Muscle of arm (tissue), 12 donors: Measurements from ENCODE around the gene LYPD3. TPM values are rescaled to one million over a fixed set of nuclear protein-coding genes. Genes with fewer than 3 reads are reported as not detected.

Source experiments
- DNase-seq: peaks from one replicate; pipeline ENCODE4 v3.0.0-alpha.2; 2013
- polyA plus RNA-seq, 12 donors: library from polyadenylated mRNA; unstranded; fragments of 120-200 nt; gene quantifications; one replicate each; pipeline ENCODE4 v1.2.1, GENCODE V29; 2013; ENCODE audit not compliant: insufficient read length in 12 of 12

Gene LYPD3
- polyA plus RNA-seq, 12 donors, result 0.26 to 88.2 (median 0.73) TPM; not detected in 2

DNA sequence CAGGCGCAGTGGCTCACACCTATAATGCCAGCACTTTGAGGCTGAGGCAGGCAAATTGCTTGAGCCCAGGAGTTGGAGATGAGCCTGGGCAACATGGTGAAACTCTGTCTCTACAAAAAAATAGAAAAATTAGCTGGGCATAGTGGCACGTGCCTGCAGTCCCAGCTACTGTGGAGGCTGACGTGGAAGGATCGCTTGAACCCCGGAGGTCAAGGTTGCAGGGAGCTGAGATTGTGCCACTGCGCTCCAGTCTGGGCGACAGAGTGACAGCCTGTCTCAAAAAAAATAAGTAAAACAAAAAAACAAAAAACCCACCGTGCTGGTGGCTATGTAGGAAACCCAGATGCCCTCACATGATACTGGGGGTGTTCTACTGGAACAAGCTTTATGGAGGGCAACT, 22.8 kb upstream of the LYPD3 start:
- DNase-seq, result no peak

DNA sequence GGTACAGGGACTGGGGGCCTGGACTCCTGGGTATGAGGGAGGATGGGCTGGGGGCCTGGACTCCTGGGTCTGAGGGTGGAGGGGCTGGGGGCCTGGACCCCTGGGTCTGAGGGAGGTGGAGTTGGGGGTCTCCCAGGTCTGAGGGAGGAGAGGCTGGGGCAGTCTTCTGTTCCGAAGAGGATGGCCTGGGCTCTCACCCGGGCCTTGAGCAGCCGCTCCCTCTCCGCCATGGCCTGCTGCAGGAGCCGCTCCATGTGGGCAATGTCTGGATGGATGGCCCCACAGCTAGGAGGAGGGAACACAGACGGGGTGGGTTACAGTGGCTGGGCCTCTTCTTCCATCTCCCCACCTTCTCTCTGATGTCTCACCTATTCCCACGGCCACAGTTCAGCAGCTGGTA, 21.0 kb upstream of the LYPD3 start:
- DNase-seq, result no peak

DNA sequence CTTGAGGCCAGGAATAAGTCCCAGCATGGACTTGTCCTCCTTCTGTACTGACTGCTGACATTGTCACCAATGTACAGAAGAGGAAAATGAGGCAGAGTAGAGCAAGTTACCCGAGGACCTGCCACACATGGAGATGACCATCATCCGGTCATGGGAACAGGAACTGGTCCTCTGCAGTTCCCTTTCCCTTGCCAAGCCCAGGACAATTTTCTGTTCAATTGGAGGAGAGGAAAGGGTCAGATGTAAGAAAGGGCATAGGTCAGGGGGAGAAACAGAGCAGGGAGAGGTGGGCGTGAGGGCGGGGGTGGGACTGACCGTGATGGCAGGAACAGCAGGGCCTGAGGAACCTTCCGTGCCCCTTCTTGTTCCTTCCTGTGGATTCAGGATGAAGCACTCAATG, 20.5 kb upstream of the LYPD3 start:
- no peak for DNase-seq

DNA sequence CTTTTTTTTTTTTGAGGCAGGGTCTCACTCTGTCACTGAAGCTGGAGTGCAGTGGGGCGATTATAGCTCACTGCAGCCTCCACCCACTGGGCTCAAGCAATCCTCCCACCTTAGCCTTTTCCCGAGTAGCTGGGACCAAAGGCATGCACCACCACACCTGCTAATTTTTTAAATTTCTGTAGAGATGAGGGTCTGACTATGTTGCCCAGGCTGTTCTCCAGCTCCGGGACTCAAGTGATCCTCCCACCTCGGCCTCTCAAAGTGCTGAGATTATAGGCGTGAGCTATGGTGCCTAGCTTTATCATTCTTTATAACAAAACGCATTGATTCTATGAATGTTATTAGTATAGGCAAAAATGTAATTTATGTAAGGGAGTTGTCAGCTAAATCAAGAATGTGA, 17.9 kb upstream of the LYPD3 start:
- DNase-seq, result no peak

DNA sequence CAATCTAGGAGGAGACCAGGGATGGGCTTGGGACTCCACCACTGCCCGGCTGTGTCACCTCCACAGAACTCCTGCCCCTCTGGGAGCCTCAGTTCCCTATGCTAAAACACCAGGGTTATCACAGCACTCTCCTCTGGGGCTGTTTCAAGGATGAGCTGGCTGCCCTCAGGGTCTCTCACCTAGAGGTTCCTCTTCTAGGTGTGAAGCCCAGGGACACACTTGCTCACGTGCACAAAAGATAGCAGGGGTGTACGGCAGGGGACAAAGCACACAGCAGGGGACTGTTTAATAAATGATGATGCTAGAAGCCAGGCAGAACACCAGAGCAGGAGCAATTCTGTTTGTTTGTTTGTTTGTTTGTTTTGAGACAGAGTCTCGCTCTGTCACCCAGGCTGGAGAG, 16.8 kb upstream of the LYPD3 start:
- no peak for DNase-seq

DNA sequence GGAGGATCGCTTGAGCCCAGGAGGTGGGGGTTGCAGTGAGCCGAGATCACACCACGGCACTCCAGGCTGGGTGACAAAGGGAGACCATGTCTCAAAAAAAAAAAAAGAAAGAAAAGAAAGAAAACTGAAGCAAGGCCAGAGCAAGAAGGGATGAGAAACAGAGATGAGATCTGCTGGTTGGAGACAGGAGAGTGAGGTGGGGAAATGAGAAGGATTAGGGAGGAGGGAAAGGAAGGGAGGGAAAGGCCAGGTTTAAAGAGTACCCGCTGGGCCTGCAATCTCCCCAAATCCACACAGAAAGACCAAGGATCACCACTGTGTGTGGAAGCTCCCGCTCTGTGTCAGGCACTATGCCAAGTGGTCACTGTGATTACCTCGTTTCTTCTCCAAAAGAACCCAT, 16.3 kb upstream of the LYPD3 start:
- DNase-seq, result no peak

DNA sequence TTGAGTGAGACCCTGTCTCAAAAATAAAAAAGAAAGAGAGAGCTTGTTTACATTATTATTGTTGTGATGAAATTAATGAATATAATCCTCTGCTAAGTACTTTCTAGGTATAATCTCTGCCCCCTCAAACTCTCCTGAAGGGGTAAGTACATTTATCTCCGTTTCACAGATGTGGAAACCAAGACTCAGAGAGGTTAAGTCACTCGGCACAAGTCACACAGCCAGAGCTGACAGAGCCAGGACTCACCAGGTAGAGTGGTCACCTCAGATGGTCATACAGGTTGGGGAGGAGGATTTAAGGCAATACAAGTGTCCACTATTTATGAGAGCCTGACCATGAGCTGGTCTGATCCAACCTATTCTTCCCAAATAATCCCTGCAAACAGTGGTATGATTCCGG, 15.2 kb upstream of the LYPD3 start:
- no peak for DNase-seq

DNA sequence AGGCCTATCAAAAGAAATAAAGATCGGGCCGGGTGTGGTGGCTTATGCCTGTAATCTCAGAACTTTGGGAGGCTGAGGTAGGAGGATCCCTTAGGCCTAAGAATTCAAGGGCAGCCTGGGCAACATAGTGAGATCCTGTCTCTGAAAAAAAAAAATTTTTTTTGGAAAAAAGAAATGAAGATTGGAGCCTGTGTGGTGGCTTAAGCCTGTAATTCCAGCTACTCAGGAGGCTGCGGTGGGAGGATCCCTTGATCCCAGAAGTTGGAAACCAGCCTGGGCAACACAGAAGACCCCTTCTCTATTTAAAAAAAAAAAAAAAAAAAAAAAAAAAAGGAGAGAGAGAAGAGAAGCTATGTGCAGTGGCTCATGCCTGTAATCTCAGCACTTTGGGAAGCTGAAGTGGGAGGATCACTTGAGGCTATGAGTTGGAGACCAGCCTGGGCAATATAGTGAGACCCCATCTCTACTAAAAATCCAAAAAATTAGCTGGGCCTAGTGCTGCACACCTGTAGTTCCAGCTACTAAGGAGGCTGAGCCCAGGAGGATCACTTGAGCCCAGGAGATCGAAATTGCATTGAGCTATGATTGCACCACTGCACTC, 14.7 kb upstream of the LYPD3 start:
- no peak for DNase-seq

DNA sequence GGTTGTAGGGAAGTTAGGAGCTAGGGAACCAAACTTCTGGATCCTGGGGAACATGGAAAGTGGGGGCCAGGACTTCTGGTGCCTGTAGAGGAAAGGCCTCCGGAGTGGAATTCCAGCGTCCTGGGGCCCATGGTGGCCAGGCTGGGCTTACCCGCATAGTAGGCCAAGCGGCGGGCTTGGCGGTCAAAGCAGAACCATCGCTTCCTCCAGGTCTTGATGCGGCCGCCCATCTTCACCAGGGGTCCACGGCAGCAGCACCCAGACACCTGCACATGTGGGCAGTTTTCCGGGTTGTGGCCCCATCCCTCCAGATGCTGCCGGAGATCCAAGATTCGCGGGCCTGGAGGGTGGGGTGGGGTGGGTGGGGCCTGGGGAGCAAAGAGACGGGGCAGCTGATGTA, 13.8 kb upstream of the LYPD3 start:
- no peak for DNase-seq

DNA sequence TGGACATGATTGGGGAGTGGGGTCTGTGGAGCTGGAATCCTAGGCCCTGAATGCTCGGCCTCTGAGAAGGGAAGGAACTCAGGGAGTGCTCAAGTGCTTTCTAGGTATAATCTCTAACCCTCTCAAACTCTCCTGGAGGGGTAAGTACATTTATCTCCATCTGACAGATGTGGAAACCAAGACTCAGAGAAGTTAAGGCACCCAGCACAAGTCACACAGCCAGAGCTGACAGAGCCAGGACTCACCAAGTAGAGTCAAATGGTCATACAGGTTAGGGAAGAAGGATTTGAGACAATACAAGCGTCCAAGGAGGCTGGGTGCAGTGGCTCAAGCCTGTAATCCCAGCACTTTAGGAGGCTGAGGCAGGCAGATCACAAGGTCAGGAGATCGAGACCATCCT, 12.9 kb upstream of the LYPD3 start:
- no peak for DNase-seq

DNA sequence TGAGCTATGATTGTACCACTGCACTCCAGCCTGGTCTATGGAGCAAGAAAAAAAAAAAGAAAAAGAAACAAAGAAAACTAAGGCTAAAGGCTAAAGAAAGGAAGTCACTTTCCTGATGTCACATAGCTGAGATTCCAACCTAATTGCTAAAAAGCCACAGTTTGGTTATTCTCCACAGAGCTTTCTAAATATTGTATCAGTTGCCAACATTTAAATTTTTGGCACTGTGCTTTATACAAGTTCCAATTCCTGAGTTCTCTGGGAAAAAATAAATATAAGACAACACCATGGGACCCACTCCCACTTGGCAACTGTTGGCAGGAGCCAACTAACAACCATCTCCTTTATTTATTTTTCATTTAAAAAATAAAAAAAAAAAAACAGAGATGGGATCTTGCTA, 11.2 kb upstream of the LYPD3 start:
- DNase-seq, result no peak

DNA sequence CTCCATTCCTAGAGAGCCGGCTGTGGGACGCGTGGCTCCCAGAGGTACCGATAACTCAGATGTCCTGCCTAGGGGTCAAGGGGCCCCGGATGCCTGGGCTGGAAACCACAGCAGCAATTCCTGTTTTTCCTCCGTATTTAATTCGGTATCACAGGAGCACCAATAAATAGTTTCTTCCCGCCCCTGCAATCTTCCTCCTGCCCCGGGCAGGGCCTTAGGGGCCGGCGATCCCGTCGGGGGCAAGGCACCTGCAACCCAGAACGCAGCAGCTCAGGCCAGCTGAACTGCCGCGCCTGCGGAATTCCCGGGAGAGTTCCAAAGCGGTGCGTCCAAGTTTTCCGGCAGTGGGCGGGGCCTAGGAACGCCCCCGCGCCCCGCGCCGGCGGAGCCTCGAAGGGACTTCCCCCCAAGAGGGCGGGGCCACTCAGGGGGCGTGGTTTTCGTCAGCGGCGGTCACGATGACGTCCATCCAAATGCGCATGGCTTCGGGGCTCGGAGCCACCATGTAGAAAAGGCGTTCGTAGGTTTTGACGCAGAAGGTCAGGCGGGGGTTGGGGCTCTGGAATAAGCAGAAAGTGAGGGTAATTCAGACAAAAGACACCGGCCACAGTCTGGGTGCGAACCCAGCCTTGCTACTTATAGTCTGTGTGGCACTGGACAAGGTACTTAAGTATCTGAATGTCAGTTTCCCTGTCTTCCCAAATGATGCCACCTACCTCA, 9.7 kb upstream of the LYPD3 start:
- DNase-seq, result peak; percentile 94

DNA sequence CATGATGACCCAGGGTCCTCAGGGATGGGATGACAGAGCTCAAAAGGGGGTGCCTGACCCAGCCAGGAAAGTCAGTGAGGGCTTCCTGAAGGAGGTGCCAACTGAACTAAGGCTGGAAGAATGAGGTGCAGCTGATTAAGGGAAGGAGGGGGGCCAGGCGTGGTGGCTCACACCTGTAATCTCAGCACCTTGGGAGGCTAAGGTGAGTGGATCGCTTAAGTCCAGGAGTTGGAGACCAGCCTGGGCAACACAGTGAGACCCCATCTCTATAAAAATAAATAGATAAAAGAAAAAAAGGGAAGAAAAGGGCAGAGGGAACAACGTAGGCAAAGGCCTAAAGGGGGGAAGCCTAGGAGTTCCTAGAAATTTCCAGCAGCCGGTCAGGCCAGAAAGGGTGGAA, 9.1 kb upstream of the LYPD3 start:
- no peak for DNase-seq

DNA sequence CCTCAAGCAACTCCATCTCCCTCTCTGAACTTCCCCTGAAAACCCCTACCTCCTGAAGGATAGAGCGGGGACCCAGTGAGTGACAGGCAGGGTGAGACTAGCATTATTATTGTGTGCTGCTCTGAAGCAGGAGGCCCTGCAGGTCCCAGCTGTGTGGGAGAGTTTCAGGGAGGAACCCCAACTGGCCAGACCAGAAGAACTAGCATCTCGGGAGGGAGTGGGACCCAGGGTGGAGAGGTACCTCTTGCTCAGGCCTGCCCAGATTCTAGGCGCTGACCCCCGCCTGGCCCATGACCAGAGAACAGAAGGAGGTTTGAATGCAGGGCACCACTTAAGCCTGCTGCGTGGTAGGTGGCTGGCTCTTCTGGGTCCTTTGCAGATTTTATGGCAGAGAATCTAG, 5.7 kb upstream of the LYPD3 start:
- no peak for DNase-seq

DNA sequence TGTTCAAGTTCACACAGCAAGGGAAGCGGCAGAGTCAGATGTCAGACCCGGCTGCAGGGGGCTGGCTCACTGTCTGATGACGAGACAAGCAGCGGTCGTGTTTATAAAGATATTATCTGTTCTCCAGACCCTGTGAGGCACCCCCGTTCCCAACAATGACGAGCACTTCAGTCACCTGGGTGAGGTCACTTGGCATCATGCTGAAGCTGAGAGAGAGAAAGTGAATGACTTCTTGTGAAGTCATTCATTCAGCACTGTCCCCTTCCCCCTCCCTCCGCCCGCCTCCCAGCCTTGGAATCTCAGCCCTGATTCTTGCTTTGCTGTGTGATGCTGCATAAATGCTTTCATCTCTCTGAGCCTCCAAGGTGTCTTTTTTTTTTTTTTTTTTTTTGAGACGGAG, 4.9 kb upstream of the LYPD3 start:
- no peak for DNase-seq

DNA sequence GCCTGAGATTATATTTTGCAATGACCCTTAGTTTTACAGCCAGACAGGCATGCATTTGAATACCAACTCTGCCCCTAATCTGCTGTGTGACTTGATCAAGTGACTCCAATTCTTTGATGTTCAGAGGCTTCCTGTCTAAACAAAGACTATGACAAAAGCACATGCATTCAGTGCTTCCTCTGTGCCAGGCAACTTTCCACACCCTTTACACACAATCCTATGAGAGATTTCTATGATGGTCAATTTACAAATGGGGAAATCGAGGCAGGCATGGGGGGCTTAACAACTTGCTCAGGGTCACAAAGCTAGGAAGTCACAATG, 3.7 kb upstream of the LYPD3 start:
- no peak for DNase-seq

DNA sequence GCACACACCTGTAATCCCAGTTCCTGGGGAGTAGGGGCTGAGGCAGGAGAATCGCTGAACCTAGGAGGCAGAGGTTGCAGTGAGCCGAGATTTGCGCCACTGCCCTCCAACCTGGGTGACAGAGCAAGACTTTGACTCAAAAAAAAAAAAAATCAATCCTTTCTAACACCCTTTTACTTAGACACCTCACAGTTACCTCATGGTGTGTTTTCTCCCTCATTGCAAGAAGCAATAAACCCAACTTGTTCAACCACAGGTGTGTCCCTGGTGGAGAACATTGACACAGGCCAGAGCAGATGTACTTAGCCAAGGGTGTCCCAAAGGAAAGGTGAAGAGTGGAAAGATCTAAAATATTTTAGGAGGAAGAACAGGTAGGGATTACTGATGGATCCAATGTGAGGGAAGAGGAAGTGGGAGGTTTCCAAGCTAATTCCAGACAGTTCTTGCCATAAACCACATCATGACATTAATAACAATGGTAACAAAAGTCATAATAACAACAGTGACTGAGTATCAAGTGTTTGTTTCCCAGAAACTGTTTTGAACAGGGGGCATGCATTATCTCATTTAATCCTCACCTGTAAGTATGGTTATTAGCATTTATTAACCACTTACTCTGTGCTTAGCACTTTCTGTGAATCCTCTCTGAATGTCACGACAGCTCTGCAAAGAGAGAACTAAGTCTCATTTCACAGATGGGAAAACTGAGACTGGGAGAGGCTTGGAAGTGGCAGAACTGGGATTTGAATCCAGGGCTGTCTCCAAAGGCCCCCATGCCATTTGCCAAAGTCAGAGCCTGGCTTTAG, 3.1 kb upstream of the LYPD3 start:
- no peak for DNase-seq

DNA sequence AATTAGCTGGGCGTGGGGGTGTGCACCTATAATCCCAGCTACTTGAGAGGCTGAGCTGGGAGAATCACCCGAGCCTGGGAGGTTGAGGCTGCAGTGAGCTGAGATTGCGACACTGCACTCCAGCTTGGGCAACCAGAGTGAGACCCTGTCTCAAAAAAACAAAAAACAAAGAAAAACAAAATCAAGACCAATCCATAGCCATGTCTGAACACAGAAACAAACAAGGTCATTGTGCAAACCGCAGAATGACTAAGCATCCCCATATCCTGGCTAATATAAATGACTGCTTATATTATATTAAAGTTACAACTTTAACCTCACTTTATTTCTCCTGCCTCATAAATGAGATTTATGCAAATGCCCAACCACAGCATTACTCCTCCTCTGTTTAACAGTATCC, 2.3 kb upstream of the LYPD3 start:
- no peak for DNase-seq

DNA sequence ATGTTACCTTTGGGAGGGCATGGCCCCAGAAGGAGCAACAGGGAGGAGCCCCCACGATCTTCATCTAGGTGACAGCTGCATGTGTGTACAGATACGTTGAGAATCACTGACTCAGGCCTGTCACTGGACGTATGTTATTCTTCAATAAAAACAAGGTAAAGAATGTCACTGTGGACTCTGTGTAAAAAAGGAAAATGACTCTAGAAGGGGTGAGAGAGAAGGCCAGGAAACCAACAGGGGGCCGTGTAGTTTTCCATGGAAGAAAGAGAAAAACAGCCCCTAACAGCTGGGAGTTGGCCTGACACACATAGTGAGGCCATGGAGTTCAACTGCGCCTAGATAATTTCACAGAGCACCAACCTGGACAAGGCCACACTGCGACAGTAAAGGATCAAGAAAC, 1.9 kb upstream of the LYPD3 start:
- DNase-seq, result no peak

DNA sequence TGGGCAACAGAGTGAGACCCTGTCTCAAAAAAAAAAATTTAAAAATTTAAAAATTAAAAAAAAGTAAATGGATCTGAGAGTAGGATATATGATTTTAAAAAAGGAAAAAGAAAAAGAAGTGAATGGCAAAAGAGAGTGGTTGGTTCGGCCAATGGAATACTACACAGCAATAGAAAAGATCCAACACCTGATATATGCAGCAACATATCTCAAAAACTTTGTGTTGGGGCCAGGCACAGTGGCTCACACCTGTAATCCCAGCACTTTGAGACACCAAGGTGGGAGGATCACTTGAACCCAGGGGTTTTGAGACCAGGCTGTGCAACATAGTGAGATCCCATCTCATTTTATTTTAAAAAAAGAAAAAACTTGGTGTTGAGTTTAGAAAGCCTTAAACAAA, 1.4 kb upstream of the LYPD3 start:
- DNase-seq, result no peak

DNA sequence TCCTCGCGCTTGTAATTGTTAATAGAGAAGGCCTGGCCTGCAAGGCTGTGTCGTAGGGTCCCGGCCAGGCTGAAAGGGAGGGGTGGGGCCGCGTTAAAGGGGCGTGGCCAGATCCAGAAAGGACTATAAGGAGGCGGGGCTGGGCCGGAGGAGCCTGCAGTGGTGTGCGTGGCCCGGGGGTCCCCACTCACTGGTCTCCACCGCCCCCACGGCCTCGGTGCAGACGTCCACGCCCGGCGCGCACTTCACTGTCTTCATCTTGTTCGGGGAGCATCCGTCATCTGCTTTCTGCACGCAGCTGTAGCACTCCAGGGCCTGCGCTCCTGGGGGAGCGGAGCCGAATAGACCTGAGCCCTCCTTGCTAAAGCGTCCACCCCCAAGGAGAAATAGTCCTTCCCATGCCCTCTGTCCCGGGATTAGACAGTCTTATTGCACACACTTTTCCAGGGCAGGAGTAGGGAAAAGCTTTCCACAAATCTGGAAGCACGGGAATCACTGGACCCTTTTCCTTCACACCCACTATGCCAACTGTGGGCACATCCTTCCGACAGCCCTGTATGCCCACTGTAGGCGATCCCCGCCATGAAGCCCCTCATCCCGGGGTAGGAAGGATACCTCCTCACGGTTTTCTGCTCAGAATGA, 1.2 kb downstream of the LYPD3 start:
- no peak for DNase-seq

DNA sequence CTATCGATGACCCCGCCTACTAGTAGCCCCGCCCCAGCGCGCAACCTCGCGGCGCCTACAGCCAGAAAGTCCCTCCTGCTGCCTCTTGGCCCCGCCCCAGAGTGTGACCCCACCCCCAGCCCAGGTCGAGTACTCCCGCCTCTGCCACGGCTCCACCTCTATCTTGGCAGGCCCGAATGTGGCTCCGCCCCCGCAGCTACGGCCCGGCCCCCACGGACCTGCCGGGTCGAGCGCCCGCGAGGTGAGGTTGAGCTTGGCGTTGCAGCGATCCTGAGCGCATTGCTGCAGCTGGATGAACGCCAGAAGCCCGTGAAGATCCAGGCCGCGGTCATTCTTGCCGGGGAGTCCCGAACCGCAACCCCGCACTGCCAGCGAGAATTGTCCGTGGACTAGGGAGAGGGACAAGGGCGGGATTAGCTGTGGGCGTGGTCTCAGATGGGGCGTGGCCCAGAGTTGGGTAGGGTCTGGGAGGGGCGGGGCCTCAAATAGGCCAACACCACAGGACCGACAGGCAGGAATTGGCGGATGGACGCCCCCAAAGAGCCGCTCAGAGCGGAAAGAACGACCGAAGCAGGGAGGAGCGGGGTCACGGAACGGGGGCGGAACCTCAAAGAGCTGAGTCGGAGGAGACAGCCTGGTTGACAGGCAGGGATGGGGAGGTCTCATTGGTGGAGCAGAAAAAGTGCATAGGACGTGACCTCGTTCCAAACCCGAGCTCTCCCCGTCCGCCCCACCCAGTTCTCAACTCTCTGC, 1.9 kb downstream of the LYPD3 start:
- peak; percentile 92 for DNase-seq
